HG03342 (cell line): ENCODE results near the gene OTOG.

Experiments used
- ATAC-seq: cut with Tn5 transposase; IDR thresholded peaks from one replicate; pipeline ENCODE4 v1.9.1; 2021; ENCODE audit warnings: mild to moderate bottlenecking, moderate library complexity; ENCODE audit not compliant: unreplicated experiment

The OTOG gene

DNA sequence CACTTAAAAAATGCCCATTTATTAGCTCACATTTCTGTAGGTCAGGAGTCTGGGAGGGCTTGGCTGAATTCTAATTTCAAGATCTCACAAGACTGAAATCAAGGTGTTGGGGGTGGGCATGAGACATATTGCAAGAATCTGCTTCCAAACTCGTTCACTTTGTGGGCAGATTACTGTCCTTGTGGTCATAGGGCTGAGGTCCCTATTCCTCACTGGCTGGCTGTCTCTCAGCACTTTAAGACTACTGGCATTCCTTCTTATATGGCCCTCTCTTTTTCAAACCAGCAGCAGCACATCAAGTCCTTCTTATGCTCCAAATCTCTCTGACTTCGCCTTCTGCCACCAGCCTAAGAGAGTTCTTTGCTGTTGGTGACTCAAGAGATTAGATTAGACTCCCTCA lies 144.5 kb downstream of the OTOG start:
- ATAC-seq: no peak

DNA sequence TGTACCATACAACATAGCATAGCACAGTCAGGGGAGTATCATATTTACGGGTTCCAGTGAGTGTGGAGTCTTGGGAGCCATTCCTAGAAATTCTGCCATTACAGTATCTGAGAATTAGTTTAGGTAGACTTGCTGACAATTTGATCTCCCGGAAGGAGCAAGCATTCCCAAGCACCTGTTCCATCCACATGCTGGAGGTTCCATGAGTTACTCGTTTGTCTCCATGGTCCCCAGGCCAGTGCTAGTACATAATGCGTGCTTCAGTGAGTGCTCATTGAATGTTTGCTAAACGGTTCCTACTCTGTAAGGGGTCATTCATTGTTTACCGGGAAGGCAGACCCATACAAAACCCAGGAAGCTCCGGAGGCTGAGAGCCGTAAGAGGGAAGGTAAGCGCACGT lies 144.9 kb downstream of the OTOG start:
- no peak for ATAC-seq

DNA sequence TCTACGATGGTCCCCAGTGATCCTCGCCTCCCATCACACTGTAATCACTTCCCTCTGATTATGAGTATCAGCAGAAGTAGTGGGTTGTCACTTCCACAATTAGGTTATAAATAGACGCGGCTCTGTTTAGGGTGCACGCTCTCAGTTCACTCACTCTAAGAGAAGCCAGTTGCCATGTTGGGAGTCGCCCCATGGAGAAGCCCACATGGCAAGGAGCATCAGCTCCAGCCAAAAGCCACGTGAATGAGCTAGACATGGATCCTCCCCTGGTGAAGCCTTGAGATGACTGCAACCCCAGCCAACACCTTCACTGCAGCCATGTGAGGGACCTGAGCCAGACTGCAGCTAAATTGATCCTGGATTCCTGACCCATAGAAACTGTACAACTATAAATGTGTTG lies 145.9 kb downstream of the OTOG start:
- no peak for ATAC-seq

DNA sequence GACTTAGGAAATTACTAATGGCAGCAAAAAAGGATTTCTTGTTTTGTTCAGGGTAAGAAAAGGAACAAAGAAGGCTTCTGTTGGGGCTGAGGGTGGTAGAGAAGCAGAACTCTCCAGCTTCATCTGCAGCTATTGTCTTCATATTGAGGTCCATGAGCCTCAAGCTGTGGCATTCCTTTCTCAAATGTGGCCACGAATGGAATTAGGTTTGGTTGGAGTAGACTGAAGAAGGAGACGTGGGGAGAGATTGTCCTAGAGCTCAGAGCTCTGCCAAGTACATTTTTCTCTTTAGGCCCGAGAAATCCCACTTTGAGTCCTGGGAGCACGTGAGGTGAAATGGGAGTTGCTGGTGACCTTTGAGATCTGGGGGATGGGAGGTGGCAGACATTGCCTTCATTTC lies 146.5 kb downstream of the OTOG start:
- no peak for ATAC-seq

DNA sequence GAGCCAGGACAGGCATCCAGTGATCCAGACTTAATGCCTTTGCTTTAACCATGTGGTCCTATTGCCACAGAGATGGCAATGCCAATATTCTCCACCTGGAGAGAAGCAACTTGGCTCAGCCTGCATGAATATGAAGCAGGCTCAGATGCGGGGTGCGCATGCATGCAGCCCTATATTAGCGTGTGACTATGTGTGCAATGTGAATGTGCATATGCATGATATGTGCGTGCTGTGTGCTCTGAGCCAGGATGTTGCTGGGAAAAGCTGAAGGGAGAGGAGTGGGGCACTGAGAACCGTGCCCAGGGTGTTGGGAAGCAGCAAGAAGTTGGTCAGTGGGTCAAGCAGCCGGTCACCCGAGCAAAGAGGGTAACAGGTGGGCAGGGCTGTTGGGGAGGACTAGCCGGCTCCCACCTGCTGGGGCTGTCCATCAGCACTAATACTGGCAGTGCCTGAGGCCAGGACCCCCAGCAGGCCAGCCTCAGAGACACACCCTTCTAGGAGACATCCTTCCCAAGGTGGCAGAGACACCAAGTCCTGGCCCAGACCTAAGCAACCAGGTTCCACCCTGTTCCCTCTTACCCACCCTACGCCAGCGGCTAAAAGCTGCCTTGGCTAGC lies 147.5 kb downstream of the OTOG start:
- no peak for ATAC-seq

DNA sequence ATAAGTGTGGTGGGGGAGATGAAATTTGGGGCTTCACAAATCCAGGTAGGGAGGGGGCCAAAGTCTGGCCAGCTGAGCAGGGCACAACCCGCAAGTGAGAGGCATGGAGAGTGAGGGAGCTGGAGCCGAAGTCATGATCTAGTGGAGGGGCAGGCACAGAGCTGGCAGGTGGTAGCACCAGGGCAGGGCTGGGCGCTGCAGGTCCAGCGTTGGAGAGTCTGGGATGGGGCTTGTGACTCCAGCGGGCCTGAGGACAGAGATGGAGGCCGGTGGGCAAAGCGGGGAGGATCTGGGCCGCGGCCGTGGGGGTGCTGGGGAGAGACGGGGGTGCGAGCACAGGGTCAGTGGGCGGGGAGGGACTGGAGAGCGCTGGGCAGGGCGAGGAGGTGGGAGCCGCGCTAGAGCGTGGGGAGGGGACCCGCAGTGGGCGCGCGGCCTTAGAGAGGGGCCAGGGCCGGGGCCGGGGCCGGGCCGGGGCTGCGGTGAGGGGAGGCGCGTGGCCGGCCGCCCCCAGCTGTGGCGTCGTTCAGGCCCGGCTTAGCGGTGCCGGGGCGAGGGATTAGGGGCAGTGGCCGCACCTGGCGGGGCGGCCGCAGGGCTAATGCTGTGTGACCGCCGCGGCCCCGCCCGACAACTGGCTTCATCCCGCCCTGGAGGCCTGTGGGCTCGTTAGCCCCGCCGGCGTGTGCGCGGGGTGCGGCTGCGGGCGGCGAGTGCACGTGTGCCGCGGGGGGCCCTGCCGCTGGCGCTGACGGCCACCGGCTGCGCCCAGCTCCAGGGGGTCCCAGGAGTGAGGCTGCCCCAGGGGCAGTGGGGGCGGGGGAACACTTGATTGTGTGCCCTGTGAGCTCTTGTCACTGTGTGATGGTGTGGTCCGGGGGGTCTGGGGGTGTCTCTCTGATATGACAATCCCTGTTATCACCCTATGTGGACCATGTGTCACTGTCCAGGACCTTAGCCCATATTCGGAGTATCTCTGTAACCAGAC lies 148.7 kb downstream of the OTOG start:
- no peak for ATAC-seq

DNA sequence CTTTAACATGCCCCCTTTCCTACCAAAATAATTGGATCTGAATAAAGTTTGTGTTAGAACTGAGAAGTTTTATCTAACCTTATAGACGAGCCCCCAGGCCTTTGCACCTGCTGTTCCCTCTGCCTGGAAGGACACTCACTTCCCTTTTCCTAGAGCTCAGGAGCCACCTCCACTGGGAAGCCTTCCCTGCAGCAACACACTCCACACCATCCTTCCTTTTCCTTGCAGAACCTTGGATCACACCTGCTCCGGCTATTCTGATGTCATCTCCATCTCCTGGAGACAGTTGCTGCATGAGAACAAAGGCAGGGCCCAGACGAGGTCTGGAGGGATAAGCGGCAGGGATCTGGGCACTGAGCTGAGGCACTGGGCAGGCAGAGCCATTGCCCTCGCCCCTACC lies 149.7 kb downstream of the OTOG start:
- no peak for ATAC-seq
